ES-I3 (cell line): ENCODE measurements around the gene S100G.

Experiments
- H3K36me3 ChIP-seq: 2 replicates; pipeline ENCODE4 v1.6.1; 2013; ENCODE audit warnings: mild to moderate bottlenecking, low read length, control low read depth, moderate library complexity; ENCODE audit not compliant: insufficient read depth
- H3K4me1 ChIP-seq: 2 replicates; pipeline ENCODE4 v1.6.1; 2013; ENCODE audit warnings: mild to moderate bottlenecking, control low read depth, low read length; ENCODE audit not compliant: insufficient read depth
- H3K9ac ChIP-seq: 2 replicates; pipeline ENCODE4 v1.6.1; 2013; ENCODE audit warnings: low read depth, mild to moderate bottlenecking, low read length, moderate library complexity
- H3K9me3 ChIP-seq: 2 replicates; pipeline ENCODE4 v1.6.1; 2013; ENCODE audit warnings: mild to moderate bottlenecking, low read length, moderate library complexity; ENCODE audit not compliant: control insufficient read depth, insufficient read depth

S100G gene

DNA sequence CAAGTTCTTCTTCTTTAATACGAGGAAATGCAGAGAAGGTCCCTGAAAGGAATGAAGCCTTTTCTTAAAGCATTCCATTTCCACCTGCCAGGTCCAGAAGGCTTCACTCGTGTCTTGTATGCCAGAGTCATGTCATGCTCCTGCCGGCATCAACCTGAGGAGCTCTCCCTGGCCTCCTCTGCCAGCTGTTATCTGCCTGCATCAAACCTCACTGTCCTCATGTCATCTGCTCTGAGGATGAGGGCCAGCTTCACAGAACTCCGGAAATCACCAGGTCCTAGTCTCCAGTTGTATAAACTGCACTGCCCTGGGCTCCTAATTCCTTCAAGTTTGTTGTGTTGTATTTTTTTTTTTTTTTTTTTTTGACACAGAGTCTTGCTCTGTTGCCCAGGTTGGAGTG, 20.0 kb upstream of the S100G start:
- Histone ChIP-seq H3K4me1 (peaks cover 16% of the 10 kb centered on the region), H3K9ac (peak overlapping the region; percentile 22; the same call in 1 of the 2 replicates), H3K9me3 (no peaks in the 10 kb centered on the region), H3K36me3 (no peaks in the 10 kb centered on the region)

DNA sequence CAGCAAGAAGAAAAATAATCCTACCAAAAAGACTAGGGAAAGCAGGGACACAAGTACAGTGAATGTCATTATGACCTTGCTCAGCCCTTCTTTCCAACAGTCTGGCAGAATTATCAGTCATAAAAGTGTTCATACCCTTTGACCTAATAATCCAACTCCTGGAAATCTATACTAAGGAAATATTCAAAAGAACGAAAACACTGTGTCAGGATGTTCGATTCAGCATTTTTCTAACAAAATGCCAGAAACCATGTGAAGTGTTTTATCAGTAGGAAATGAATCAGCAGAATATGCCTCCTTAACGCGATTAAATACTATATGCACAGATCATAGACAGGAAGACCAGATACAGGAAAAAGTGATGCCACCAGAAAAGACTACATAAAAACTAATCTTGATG, 16.2 kb upstream of the S100G start:
- Histone ChIP-seq H3K9me3 (no peaks in the 10 kb centered on the region), H3K9ac (no peak overlapping the region), H3K4me1 (peaks cover 13% of the 10 kb centered on the region), H3K36me3 (no peaks in the 10 kb centered on the region)

DNA sequence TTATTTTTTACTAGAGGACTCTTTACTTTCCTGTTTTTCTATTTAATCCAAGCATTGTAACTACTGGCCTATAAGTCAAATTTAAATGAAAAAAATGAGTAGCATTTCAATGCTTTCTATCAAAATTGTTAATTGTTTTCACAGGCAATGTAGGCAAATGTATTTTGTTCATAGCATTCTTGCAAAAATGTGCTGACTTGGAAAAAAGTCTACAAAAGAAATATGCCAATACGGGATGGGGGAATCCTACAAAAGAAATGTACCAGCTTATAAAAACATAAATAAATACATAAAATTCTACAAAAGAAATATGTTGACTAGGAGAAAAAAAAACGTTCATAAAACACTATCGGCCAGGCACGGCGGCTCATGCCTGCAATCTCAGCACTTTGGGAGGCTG, 14.9 kb upstream of the S100G start:
- Histone ChIP-seq H3K9ac (no peak overlapping the region), H3K9me3 (no peaks in the 10 kb centered on the region), H3K4me1 (no peaks in the 10 kb centered on the region; the same call in 1 of the 2 replicates), H3K36me3 (no peaks in the 10 kb centered on the region)

DNA sequence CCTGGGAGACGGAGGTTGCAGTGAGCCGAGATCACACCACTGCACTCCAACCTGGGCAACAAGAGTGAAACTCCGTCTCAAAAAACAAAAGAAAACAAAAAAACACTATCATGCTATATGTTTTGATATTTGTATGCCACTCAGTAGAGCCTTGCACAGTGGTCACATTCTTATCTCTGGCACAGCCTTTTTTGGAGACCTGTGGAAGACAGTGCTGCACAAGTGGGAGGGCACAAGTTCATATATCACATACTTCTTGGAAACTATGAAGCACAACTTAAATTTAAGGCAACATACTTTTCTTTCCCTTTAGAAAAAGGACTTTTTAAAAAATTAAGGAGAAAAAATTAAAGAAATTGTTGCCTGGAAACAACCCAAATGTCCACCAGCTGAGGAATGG, 14.4 kb upstream of the S100G start:
- H3K4me1 ChIP-seq, result no peaks in the 10 kb centered on the region
- no peaks in the 10 kb centered on the region for H3K36me3 ChIP-seq
- H3K9me3 ChIP-seq, result no peaks in the 10 kb centered on the region
- no peak overlapping the region for H3K9ac ChIP-seq

DNA sequence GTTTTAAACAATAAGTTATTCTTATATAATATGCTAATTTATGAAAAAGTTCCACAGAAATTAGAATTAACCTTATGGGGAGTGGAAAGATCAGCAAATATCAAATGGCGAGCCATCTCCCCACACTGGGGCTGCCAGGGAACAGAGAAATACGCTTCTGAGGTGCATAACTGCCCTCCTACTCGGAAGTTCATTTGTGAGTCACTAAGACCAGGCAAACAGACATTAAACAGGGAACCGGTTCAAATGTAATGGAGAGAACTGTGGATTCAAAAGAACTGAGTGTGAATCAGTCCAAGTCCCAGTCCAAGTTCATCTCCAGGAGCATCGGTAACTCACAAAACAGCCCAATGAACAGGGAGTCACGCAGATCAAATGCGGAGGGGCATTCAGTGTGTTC, 11.4 kb upstream of the S100G start:
- H3K36me3 ChIP-seq, result no peaks in the 10 kb centered on the region
- no peaks in the 10 kb centered on the region for H3K9me3 ChIP-seq
- peaks cover 14% of the 10 kb centered on the region; the same call in 1 of the 2 replicates for H3K4me1 ChIP-seq
- H3K9ac ChIP-seq, result no peak overlapping the region

DNA sequence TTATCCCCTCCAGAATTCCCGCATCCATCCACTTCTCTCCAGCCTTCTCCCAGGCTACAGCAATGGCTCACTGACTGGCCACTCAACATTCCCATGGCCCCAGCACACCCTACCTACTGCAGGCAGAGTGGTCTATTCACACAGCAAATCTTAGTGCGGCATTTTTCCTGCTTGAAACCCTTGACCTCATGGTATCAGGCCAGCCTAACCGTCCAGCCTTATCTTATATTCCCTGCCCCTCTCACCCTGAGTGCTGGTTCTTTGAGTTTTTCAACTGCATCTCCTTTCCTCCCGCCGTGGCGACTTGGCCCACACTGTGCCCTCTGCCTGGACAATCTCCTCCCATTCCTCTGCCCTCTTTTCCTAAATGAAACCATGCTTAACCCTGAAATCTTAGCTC, 10.0 kb upstream of the S100G start:
- H3K4me1 ChIP-seq, result peaks cover 14% of the 10 kb centered on the region; the same call in 1 of the 2 replicates
- no peak overlapping the region for H3K9ac ChIP-seq
- no peaks in the 10 kb centered on the region for H3K36me3 ChIP-seq
- H3K9me3 ChIP-seq, result no peaks in the 10 kb centered on the region

DNA sequence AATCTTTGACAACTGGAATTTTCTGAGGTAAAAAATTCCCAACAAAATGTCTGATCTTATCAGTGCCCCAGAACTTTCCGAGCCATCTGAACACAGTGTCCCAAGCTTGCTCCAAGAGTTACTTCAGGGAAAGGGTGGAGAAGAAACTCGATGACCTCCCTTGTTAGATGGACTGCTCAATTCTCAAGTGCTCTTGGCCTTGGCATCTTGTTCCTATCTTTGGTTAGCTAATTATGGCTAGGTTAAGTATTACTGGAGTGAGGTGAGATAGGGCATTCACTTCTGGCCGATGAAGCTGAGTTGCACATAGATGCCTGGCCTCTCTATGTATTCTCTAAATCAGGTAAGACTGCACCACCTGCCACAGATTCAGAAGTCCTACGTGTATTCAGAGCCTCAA, 9.1 kb upstream of the S100G start:
- Histone ChIP-seq H3K4me1 (peaks cover 14% of the 10 kb centered on the region; the same call in 1 of the 2 replicates), H3K9me3 (no peaks in the 10 kb centered on the region), H3K36me3 (no peaks in the 10 kb centered on the region), H3K9ac (no peak overlapping the region)

DNA sequence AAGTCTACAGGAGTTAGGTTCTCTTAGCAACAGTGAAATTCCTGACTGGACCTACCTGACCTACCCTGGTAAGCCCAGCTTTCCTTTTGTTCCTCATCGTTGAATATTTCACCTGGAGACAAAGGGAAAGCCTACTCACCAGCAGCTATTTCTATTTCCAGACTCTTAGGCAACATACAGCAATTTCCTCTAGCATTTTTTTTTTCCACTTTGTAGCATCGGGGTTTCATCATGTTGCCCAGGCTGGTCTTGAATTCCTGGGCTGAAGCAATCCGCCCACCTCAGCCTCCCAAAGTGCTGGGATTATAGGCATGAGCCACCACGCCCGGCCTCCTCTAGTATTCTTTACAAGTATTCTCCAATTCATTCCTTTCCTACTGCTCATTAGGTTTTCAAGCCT, 6.8 kb upstream of the S100G start:
- H3K36me3 ChIP-seq, result 0 out of 2 replicates have a peak, but pooled peaks cover 7% of the 10 kb centered on the region
- H3K9me3 ChIP-seq, result no peaks in the 10 kb centered on the region
- peaks cover 14% of the 10 kb centered on the region; the same call in 1 of the 2 replicates for H3K4me1 ChIP-seq
- H3K9ac ChIP-seq, result no peak overlapping the region

DNA sequence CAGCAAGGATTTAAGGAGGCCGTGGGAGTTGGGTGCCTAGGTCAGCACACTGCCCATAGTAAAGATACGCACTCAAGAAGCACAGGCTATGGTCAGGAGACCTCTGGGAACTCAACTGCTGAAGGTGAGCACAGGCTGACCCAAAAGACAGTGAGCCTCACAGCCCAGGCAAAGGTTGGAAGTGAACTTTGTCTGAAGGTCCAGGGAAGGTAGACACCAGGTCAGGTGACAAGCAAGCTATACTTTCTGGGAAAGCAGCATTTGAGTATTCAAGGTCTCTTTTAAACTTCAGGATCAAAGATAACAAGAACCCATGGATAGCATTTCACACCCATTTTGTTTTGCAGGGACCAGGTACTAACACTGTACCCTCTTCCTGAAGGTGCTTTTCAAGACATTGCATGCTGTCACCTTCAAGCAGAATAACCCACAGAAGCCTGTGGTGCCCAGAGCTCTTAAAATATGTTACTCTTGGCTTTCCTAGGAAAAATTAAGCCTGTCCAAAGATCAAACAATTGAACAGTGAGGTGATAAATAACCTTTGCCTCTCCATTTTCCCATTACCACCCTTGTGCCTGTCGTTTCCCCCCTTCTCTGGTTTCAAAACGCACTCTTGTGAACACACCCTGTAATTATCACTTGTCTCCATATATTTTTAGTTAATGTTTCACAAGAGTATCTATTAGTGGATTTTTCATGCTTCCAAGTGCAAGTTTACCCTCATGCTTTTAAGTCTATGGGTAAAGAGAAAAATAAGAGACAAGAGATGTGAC, 3.4 kb upstream of the S100G start:
- Histone ChIP-seq H3K9me3 (no peaks in the 10 kb centered on the region), H3K36me3 (0 out of 2 replicates have a peak, but pooled peaks cover 7% of the 10 kb centered on the region), H3K9ac (no peak overlapping the region), H3K4me1 (peaks cover 17% of the 10 kb centered on the region)

DNA sequence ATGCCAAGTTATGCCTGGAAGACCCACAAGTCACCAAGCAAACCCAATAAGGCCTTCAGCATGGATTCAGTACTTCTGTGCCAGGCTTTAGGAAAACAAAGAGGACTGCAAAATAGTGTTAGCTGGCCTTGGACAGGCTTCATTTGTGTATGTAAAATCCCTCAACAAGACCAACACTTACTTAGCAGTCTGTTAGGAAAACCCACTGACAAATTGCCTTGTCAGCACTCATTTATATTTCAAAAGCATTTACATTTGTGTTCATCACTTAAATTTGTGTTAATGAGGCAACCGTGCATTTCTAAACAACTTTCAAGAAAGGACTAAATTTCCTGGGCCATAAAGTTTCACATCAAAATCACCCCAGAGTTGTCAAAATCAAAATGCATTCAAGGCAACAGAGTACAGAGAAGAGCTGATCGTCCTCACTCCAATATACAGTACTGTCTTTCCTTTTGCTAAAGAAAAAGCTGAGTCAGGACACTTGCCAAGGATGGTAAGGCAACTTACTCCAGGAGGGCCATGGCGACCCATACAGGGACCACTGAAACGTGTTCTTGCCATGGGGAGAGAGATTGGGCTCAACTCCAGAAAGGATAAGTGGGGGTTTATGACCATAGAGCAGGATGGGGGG, 1.6 kb downstream of the S100G start:
- peaks cover 9% of the 10 kb centered on the region; the same call in 1 of the 2 replicates for H3K4me1 ChIP-seq
- H3K9me3 ChIP-seq, result no peaks in the 10 kb centered on the region

DNA sequence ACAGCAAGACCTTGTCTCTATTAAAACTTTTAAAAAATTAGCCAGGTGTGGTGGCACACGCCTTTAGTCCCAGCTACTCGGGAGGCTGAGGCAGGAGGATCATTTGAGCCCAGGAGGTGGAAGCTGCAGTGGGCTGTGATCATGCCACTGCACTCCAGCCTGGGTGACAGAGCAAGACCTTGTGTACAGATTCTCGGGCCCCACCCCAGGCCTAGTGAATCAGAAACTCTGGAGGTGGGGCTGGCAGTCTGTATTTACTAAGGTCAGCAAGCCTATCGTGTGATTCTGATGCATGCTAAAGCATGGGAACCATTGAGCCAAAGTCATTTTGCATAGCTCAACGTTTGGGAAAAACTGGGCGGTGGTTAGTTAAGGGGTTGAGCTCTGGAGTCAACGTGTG, 3.5 kb downstream of the S100G start:
- H3K36me3 ChIP-seq, result no peaks in the 10 kb centered on the region; the same call in 1 of the 2 replicates
- peaks cover 9% of the 10 kb centered on the region; the same call in 1 of the 2 replicates for H3K4me1 ChIP-seq
- H3K9ac ChIP-seq, result no peak overlapping the region
- H3K9me3 ChIP-seq, result no peaks in the 10 kb centered on the region

More for the DNA sequence above, 1.6 kb downstream of the S100G start:
- Histone ChIP-seq H3K36me3 (peaks cover under 1% of the 10 kb centered on the region; the same call in 1 of the 2 replicates), H3K9ac (no peak overlapping the region)

DNA sequence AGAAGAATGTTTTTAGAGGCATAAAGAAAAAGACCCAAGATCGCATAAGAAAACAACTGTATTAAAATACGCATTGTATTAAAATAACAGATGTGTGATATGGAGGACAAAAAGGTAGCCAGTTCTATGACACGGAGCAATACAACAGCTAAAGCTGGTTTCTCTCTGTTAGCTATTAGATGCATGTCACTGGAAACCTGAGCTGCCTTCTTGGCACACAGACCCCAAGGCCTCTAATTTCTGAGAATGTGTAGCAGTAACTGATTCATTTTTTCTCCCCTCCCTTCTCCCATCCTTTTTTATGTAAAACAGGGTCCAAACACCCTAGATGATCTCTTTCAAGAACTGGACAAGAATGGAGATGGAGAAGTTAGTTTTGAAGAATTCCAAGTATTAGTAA, 4.1 kb downstream of the S100G start:
- Histone ChIP-seq H3K4me1 (peaks cover 9% of the 10 kb centered on the region; the same call in 1 of the 2 replicates), H3K9me3 (no peaks in the 10 kb centered on the region), H3K36me3 (peaks cover 3% of the 10 kb centered on the region; the same call in 1 of the 2 replicates), H3K9ac (no peak overlapping the region)

DNA sequence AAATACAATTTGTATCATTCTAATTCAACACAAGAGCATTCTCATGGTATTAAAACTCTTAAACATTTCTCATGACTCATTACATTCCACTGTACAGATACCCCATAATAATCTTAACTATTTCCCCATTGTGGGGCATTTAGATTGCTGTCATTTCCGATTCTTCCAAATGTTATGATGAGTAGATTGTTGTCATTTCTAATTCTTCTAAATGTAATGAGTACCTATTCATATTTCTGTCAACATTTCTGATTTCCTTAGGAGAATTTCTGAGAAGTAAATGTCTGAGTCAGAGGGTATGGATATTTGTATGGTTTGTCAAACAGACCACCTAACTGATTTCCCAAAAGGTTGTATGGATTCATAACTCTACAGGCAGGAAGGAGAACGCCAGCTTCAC, 8.3 kb downstream of the S100G start:
- Histone ChIP-seq H3K9me3 (no peaks in the 10 kb centered on the region), H3K4me1 (peaks cover 3% of the 10 kb centered on the region; the same call in 1 of the 2 replicates), H3K9ac (no peak overlapping the region), H3K36me3 (0 out of 2 replicates have a peak, but pooled peaks cover 3% of the 10 kb centered on the region)

DNA sequence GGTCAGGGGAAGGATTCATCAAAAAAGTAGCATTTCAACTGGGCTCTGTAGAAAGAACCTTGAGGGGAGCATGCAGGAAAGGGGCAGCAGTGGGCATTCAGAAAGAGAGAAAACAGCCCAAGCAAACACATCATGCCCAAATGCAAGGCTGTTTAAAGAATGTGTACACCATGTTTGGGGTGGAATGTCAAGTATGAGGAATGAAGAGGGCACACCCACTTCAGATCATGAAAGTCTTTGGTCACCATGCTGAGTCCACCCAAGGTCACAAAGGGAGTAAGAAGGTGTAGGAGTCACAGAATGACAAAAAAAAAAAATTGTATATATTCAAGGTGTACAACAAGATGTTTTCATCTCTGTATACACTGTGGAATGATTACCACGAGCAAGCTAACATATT, 9.4 kb downstream of the S100G start:
- H3K9ac ChIP-seq, result no peak overlapping the region
- 0 out of 2 replicates have a peak, but pooled peaks cover 3% of the 10 kb centered on the region for H3K36me3 ChIP-seq
- H3K4me1 ChIP-seq, result 0 out of 2 replicates have a peak, but pooled peaks cover 3% of the 10 kb centered on the region
- no peaks in the 10 kb centered on the region for H3K9me3 ChIP-seq

DNA sequence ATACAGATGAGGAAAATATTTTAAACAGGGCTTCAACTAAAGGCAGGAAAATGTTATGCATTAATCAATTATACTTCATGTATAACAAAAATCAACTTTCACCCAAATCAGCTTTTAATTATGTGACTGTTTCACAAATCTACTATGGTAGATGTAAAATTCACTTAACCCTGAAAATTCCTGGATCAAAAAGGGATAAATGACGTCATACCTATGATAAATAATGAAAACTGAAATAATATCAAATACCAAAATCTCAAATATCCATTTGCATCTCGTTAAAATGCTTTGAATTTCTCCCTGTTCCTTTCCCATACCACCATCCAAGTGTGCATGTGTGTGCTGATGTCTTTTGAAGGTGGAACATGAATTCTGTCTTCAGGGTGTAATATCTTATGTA, 11.5 kb downstream of the S100G start:
- Histone ChIP-seq H3K9ac (no peak overlapping the region), H3K4me1 (peaks cover 5% of the 10 kb centered on the region; the same call in 1 of the 2 replicates), H3K36me3 (0 out of 2 replicates have a peak, but pooled peaks cover 3% of the 10 kb centered on the region), H3K9me3 (no peaks in the 10 kb centered on the region)
